GM19397 (cell line): Measurements from ENCODE around the gene UBR3.

ENCODE experiments used
- ATAC-seq: cut with Tn5 transposase; IDR thresholded peaks from one replicate; pipeline ENCODE4 v1.9.1; 2021; ENCODE audit warnings: mild to moderate bottlenecking, moderate library complexity; ENCODE audit not compliant: unreplicated experiment

UBR3 gene

DNA sequence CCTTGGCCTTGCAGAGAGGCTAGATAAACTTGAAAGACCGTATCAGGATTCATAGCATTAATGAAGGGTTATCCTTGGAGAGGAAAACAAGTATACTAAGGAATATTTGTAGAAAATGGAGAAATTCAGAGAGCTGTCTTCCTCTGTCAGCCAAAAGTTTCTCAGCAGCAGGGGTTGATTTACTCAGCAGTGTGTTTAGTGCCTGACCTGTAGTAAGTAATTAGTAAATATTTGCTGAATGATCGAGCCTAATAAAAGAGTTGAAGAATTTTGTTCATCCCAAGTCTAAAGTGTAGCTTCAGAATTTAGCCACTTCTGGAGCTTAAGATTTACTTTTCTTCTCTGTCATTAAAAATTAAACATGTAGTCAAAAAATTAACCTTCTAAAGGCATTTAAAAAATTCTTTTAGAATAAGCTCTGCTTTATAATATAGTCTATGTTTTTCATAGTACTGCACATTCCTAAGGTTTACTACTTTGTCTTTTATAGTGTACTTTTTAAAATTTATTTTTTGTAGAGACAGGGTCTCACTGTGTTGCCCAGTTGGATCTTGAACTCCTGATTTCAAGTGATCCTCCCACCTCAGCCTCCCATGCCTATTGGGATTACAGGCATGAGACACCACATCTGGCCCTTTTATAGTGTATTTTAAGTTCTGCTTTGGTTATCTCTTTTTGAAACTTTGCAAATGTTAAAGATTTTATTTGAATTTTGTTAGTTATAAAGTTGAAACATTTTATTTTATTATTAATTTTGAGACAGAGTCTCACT, 212.3 kb downstream of the UBR3 start:
- no peak for ATAC-seq

DNA sequence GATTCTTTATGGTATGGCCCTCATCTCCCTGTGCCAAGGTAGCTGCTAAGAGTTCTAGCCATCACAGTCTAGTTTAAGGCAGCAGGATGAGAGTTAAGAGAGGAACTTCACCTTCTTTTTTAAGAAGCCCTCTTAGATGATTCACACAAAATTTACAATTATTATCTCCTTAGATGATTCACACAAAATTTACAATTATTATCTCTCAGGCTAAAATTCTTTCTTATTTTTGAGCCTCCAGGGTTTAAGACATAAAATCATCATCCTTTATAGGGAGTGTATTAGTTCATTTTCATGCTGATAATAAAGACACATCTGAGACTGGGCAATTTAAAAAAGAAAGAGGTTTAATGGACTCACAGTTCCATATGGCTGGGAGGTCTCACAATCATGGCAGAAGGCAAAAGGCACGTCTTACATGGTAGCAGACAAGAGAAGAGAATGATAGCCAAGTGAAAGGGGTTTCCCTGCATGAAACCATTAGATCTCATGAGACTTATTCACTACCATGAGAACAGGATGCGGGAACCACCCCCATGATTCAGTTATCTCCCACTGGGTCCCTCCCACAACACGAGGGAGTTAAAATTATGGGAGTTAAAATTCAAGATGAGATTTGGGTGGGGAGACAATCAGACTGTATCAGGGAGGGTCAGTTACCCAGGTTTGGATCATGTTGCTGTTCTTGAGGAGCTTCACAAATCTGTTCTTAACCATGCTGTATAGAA, 217.7 kb downstream of the UBR3 start:
- no peak for ATAC-seq

DNA sequence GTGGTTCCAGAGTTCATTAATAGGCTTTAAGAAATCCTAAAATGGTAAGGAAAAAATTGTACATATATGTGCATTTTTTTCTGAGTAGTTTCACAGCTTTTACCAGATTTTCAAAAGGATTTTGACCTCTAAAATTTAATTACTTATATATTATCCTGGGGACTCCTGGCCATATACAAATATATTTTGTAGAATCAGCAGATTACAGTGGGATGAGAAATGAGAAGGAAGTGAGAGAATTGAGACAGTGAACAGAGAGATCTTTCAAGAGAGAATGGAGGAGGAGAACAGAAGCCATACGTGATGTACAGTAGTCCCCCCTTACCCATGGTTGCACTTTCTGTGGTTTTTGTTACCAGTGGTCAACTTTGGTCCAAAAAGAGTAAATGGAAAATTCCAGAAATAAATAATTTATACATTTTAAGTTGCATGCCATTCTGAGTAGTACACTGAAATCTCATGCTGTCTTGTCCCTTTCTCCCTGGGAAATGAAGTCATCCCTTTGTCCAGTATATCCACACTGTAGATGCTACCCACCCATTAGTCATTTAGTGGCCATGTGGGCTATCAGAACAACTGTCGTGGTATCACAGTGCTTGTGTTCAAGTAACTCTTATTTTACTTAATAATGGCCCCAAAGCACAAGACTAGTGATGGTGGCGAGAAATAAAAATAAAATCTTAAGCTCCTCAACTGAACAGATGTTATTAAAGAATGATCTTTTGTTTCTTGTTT, 220.2 kb downstream of the UBR3 start:
- no peak for ATAC-seq

DNA sequence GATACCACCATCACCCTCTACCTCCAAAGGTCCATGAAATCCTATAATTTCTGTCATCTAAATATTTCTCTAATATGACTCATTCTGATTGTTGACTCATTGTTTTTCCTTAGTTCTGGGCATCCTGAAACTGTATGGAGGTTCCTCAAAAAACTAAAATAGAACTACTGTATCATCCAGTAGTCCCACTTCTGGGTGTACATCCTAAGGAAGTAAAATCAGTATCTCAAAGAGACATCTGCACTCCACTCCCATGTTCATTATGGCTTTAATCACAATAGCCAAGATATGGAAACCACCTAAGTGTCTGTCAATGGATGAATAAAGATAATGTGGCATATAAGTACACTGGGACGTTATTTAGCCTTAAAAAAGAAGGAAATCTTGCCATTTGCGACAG, 224.9 kb downstream of the UBR3 start:
- no peak for ATAC-seq

DNA sequence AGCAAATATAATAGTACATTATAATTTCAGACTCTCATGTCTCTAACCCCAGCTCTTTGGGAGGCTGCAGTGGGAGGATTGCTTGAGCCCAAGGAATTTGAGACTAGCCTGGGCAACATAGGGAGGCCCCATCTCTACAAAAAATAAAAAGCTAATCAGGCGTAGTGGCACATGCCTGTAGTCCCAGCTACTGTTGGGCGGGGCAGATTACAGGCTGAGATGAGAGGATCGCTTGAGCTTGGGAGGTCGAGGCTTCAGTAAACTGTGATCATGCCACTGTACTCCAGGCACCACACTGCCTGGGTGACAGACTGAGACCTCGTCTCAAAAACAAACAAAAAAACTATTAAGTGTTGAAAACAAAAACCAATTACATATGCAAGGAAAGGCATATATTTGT, 227.7 kb downstream of the UBR3 start:
- no peak for ATAC-seq

DNA sequence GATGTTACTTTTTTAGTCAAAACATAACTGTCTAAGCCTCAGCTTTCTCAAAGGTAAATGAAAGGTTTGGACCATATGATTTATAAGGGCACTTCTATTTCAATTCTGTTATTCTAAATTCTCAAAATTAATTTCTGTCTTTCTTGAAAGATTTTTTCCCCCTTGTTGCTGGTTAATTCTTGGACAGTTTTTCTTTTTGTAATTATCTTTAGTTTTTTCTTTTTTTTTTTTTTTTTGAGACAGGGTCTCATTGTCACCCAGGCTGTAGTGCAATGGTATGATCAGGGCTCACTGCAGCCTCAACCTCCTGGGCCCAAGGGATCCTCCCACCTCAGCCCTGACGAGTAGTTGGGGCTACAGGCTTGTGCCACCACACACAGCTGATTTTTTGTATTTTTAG, 229.6 kb downstream of the UBR3 start:
- no peak for ATAC-seq

DNA sequence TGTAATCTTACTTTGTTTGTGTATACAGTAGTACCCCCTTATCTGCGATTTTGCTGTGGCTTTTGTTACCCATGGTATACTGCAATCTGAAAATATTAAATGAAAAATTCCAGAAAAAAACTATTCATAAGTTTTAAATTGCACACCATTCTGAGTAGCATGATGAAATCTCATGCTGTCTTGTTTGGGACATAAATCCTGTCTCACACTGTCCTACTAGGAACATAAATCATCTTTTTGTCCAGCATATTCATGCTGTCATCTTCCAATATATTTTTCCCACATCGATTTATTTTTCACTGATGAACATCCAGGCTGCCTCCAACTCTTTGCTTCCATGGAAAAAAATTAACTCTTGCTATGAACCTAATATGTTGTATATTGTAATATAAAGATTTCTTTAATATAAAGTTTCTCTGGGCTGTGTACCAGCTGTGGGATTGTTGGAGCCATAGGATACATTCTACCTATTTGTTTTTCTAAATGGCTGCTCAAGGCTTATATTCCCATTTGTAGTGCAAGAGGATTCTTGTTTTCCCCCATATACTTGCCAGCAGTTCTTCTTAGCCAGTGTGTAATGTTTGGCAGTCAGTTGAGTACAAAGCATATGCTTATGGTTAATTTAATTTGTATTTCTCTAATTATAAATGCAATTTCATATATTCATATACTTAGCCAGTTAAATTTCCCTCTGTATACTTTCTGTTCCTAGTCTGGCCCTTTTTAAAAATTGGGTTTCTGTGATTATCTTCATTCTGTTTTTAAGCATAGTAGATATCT, 236.4 kb downstream of the UBR3 start:
- no peak for ATAC-seq

DNA sequence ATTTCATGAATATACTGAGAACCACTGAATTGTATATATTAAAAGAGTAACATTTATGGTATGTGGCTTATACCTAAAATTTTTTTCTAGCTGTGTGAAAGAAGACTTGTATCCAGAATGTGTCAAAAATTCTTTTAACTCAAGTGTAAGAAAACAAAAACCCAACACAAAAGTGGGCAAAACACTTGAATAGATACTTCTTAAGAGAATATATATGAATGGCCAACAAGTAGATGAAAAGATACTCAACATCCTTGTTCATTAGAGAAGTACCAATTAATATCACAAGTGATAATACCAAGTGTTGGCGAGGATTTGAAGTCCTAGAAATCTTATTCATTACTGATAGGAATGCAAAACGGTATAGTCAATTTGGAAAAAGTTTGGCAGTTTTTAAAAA, 243.5 kb downstream of the UBR3 start:
- ATAC-seq: no peak

DNA sequence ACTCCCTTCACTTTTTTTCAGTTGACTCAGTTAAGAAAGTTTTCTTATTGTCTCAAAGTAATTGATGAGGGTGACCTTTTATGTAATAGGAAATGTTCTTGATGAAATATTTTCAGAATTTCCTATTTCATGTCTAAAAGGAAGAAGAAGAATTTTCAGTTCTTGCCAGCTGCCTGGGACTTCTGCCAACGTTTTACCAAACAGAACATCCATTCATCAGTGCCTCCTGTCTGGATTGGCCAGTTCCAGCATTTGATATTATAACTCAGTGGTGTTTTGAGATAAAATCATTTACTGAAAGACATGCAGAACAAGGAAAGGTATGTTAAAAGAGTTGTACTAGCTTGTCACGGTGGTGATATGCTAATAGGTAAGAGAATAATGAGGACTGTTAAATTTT, 246.0 kb downstream of the UBR3 start:
- ATAC-seq: no peak

DNA sequence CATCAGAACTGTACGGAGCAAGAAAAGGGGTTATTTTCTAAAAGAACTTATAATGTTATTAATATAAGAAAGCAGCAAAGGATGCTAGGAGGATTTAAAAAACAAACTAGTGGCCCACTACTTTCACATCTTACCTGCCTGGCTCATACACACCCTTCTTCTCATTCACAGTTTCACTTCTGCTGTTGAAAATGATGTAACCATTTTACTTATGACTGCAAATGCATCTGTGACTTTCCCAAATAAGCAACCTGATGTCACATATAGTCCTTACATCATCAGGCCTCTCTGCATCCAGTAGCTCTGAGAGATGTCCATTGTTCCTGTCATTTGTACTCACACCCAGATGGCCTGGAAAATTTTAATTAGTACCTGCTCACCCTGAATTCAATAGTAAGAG, 248.9 kb downstream of the UBR3 start:
- no peak for ATAC-seq

DNA sequence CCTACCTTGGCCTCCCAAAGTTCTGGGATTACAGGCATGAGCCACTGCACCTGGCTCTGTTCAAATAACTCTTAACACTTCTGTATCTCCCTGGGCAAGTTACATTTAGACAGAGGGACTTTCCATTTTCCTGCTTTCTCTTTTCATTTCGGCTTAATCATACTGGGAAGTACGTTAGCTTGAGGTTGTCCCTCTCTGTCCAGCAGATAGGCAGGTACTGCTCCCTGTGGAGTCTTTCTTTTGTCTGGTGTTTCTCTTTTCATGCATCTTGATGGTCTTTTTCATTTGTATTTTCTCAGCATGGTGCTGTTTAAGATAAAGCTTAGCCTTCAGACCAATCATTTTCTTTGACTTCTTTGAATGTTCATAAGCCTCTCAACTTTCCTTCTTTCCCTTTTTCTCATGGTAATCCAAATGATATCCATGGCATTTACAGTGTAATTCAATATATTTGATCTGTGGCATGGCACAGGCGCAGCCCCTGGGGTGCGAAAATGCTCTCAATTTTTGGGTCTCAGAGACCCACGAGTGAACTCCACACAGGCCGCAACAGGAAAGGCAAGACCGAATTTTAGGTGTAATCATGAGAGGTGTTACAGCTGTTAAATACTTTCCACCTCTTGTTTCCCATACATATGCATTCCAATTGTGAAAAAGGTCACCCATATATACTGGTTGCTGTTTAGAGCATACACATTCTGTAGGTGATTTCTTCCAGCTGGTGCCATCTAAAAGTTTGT, 250.7 kb downstream of the UBR3 start:
- ATAC-seq: no peak

DNA sequence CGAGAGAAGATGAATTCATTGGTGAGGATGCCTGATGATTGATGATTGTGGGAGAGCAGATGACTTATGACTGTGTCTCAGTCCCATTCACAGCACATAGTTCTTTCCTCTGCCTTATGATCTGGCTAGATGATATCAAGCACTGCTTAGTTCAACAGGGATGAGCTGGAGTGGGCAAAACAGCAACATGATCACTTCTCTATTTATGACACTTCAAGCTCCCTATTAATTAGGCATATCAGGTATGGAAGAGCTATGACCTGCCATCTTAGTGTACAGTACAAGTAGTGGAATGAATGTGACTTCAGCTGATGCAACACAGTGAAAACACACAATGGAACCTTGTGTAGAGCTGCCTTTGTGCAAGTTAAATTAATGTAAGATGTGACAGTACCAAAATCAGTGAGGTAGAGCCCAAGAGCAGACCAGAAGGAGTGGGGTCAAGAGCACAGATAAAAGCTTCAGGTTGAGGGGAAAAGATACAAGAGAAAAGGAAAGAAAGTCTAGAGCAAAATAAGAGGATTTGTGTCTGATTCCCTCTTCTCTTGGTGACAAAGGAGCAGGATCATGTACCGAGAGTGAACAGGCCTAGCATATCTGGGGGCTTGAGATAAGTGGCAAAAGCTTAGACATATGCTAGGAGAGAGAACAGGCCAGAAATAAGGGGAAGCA, 257.7 kb downstream of the UBR3 start:
- ATAC-seq: no peak

DNA sequence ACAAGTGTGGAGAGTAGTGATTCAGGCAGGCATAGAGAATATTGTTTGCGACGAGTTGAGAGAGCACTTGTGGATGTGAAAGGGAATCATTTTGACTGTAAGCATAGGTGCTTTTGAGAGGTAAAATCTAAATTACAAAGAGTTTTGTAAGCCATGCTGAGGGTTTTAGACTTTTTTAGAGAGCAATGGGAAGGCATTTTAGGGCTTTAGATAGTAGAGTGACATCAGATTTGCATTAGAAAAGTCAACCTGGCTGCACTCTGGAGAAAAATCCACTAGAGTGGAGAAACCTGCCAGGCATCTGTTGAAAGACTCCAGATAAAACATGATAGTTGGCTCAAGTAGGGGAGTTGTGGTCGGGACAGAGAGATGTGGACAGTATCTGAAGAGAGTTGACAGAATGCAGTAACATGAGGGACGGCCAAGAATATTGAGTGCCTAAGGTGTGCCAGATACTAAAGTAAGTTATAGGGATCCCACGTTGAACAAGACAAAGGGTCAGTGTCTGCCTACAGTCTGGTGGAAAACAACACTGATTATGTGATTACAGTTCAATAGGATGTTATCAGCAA, 258.9 kb downstream of the UBR3 start:
- ATAC-seq: no peak

DNA sequence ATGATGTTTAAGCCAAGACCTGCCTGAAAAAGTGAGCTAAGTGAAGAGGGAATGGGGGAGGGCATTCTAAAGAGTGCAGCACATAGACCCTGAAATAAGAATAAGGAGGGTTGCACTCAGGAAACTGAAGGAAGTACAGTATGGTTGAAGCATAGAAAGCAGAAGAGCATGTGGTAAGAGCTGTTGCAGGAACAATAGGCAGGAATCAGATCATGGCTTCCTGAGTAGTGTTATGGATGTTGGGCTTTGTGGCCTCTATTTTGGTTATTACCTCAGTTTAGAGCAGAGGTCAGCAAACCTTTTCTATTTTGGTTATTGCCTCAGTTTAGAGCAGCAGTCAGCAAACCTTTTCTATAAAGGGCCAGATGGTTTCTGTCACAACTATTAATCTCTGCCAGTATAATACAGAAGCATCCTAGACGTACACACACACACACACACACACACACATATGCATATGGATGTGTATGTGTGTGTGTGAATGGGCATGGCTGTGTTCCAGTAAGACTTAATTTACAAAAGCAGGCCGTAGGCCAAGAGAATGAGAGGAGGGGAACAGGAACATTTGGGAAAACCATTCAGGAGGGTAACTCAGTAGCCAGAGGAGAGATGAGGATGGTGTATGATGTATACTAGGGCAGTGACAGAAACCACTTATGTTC, 259.6 kb downstream of the UBR3 start:
- no peak for ATAC-seq

DNA sequence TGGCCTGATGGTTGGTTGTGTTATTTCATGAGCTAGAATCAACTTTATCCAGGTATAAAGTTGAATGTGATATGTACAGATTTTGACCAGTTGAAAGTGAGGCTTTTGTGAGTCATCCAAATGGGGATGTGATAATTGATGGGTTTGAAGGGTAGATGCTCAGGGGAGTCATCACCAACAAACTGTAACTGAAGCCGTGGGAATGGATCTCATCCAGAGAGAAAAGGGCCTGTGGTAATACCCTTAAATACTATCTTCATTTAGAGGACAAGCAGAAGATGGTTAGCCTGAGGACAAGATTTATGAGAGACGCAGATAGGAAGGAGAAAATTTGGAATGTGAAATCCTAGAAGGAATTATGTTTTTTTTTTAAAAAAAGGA, 260.1 kb downstream of the UBR3 start:
- no peak for ATAC-seq

DNA sequence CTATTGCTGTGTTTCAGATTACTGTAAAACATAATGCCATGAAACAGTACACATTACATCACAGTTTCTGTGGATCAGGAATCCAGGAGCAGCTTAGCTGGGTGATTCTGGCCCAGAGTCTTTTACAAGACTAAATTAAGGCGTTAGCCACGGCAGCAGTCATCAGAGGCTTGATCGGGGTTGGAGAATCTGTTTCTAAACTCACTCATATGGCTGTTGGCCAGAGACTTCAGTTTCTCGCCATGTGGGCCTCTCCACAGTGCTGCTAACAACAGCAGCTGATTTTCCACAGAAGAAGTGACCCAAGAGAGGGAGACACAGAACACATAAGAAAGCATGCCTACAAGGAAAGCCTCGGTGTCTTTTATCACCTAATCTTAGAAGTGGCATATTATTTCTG, 261.5 kb downstream of the UBR3 start:
- ATAC-seq: no peak

DNA sequence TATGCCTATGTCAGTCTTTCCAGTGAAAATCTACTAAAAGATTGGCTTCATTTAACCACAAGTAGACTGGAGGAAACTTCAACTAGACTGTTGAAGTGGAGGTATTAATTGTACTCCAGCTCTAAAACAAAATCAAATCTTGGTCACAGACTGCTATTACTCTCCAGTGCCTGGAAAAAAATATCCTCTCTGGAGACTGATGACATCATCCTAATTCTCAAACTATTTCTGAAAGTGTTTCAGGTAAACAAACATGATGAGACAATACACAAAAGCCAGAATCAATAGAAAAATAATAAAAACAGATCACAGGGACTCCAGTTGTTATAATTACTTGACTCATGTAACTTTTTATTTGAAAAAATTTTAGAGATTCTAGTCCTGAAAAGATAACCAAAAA, 263.0 kb downstream of the UBR3 start:
- no peak for ATAC-seq

DNA sequence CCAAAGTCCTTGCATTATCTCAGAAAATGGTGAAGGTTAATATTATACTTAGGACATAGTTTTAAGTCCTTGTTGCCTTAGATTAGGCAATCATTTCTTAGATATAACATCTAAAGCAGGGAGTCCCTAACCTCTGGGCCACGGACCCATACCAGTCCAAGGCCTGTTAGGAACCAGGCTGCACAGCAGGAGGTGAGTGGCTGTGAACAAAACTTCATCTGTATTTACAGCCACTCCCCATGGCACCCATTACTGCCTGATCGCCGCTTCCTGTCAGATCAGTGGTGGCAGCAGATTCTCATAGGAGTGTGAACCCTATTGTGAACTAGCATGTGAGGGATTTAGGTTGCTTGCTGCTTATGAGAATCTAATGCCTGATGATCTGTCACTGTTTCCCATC, 264.2 kb downstream of the UBR3 start:
- ATAC-seq: no peak

DNA sequence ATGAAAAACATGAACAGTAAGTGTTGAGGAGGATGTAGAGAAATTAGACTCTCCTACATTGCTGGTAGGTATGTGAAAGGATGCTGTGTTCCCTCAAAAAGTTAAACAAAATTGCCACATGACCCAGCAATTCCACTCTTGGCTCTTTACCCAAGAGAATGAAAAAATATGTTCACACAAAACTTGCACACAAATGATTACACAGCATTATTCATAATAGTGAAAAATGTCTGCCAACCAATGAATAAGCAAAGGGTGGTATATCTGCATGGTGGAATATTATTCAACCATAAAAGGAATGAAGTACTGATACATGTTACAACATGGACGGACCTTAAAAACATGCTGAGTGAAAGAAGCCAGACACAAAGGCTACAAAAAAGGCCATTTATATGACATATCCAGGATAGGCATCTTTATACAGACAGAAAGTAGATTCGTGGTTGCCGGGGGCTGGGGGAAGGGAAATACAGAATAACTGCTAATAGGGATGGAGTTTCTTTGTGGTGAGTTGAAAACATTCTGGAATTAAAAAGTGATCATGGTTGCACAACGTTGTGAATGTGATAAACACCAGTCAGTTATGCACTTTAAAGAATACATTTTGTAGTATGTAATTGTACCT, 265.3 kb downstream of the UBR3 start:
- no peak for ATAC-seq
